Endometrium (tissue), 2 donors: Measurements from ENCODE around the gene SLC25A5.
"Not testable (repeated sequence)": the region's sequence is repeated elsewhere in the genome, so short reads cannot be mapped to it uniquely, and the experiment has no call there.

Experiments
- FAIRE-seq: peaks from 2 replicates; lab custom pipeline; 2012; peaks lifted over from hg19 to GRCh38; lab: Jason Lieb, UNC
- donor health status: control.
- donor health status: control.

SLC25A5 gene

DNA sequence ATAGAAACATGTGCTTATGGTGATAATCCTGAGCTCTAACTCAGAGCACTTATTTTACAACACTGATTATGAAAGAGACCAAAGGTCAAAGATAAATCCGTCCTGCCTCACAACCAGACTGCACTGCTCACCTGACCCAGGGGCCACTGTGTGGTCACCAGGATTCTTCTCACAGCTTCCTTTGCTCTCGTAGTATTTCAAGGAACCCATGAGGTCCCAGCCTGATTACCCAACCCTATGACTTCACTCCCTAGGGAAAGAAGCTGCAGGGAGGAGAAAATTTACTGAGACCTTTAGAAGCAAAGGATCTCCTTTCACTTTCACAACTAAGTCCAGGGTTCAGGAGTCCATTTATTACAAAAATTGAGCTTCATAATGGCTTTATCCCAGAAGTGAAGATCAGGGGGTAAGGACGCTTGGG, 9.6 kb downstream of the SLC25A5 start:
- FAIRE-seq: no peak

DNA sequence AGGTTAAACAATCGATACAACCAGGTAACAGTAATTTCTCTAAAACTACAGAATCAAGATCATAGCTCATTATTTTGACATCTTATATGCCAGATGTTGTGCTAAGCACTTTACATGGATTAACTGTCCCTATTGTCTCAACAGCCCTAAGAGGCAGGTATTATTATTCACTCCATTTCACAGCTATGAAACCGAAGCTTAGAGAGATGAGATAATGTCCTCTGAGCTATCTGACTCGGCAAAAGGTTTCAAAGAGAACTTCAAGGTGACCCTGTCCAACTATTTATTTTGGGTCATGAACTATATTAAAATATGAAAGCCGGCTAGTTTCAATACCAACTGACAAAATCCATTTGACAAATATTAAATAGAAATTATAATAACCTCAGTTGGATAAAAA, 10.3 kb downstream of the SLC25A5 start:
- no peak for FAIRE-seq

DNA sequence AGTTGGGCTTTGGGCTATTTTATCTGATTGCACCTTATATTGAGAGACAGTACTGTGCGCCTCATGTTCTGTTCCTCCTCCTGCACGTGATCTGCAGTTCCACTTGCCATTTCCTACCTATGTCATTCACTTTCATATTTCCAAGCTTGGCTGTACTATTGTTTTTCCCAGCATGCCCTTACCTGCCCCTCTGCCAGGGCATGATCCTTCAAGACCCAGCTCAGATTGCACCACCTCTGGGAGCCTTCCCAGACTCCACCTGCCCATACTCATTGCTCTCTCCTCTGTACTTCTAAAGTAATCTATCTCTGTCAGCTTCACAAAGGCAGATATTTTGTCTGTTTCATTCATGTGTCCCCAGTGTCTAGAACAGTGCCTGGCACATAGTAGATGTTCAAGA, 11.6 kb downstream of the SLC25A5 start:
- no peak for FAIRE-seq

DNA sequence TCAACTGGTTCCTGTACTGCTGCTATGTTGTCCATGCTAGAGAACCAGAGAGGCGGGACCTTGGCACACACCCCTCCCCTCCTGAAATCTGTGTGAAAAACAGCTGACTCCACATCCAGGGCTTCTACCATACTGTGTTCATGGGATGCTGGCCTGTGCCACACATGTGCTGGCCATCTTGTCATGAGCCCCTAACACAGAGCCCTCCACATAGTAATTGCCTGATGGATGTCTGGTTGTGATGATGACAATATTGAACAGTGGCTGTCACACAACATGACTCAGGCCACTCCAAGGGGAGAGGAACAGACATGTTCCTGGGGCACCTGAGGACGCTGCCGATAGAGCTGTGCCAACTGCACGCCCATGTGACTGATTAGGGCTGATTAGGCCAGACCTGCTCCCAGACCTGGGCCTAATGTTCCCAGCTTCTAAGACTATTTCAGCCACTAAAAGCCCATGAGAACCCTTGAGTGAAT, 13.1 kb downstream of the SLC25A5 start:
- FAIRE-seq: no peak

DNA sequence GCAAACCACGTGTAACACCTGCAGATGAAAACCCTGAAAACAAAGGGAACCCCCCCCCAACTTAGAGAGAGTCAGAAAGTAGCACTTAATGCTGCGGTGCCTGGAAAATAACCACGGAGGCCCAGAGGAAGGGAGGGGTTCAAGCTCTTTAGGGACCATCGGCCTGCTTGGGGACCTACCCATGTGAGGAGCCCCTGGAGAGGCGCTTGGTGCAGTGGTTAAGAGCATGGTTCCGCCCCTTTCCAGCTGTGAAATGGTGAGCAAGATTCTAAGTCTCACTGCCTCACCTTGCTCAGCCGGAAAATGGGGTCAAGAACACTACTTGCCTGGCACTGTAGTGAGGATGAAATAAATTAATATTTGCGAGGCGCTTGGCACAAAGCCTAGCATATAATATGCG, 13.8 kb downstream of the SLC25A5 start:
- FAIRE-seq: no peak

DNA sequence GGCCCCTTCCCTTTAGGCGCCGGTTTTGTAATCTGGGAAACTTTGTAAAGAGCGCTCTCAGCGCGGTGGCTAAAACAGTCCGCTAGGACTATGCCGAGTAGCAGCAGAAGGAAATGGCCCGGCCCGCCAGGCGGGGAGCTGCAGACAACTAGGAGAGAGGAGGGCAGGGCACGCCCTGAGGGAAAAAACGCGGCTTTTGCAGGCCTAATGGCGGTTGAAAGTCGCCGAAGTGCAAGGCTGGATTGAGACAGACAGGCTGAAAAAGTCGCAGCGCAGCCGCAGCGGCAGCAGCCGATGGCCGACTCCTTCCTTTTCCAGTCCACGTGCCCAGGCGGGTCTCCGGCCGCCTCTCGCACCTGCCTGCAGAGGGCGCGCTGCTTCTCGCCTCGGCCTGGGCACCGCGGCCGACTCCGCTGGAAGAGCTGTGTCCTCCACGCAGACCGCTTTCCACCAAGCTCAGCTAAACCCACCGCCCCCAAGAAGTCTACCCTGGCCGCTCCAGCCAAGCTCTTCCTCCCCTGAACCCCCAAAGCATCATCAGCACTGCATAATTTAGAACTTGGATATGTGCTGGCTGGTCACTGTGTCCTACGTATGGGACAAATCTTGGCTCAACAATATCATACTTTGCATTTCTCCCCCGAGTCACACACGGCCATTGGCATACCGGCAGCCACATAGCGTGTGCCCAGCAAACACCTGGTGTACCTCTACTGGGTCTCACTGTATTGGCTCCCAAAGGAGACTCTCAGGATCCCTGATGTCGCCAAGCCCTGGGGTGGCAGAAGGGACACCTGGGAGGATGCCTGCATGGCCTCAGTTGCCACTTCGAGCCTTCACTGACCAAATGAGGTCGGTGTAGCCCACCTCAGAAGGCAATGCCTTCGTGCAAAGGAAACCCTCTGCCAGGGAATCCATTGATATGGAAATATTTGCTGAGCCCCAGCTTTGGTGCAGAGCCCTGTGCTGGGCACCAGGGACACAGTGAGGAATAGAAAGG, 14.5 kb downstream of the SLC25A5 start:
- no peak for FAIRE-seq

DNA sequence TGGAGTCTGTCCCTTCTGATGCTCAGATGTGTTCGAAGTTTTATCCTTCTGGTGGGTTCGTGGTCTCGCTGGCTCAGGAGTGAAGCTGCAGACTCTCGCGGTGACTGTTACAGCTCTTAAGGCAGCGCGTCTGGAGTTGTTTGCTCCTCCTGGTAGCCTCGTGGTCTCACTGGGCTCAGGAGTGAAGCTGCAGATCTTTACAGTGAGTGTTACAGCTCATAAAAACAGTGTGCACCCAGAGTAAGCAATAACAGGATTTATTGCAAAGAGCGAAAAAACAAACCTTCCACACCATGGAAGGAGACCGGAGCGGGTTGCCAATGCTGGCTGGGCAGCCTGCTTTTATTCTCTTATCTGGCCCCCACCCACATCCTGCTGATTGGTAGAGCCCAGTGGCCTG, 18.5 kb downstream of the SLC25A5 start:
- FAIRE-seq: no peak

DNA sequence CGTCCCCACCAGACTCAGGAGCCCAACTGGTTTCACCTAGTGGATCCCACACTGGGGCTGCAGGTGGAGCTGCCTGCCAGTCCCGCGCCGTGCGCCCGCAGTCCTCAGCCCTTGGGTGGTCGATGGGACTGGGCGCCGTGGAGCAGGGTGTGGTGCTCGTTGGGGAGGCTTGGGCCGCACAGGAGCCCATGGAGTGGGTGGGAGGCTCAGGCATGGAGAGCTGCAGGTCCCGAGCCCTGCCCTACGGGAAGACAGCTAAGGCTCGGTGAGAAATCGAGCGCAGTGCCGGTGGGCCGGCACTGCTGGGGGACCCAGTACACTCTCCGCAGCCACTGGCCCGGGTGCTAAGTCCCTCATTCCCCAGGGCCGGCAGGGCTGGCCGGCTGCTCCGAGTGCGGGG, 19.5 kb downstream of the SLC25A5 start:
- FAIRE-seq: not testable (repeated sequence)

DNA sequence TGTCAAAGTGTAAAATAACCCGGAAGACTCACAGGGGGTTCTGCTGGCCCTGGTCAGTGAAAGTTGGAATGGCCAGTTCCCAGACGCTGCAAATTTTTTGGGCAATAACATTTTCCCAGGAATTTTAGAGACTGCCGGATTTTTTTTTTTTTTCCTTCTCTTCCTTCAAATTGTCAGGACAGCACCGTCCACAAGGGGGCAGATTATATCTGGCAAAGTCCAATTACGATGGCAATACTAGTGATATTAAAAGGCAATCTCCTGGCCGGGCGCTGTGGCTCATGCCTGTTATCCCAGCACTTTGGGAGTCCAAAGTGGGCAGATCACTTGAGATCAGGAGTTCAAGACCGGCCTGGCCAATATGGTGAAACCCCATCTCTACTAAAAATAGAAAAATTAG, 20.5 kb downstream of the SLC25A5 start:
- FAIRE-seq: no peak

DNA sequence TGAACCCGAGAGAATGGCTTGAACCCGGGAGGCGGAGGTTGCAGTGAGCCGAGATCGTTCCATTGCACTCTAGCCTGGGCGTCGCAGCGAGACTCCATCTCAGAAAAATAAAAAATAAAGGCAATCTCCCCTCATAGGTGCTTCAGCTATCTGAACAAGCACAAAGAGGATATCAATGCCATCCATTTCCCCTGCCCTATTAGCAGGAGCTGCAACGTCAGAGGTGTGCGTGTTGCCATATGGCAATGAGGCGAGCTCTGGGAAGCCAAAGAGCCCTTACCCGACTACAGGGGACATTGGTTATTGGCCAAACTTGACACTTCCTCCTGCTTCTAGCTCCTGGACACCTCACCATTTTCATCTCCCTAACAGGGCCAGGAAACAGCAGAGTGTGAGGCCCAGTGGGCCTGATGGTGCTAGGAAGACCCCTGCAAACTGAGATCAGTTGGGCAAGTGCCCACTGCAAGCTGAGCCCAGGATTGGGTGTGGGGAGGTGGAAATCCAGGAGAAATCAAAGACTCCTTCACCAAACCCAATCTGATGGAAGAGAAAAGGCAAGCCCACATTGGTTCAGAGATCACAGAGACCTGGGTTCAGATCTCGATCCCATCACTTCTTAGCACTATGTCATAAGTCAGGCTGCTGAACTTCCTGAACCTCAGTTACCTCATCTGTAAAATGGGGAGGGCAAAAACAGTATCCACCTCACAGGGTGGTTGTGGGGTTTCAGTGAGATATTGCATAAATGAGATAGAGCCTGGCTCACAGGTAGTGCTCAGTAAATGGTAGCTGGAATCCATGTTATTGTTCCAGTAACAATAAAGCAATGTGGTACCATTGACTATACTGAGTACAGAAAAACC, 21.2 kb downstream of the SLC25A5 start:
- FAIRE-seq: no peak

DNA sequence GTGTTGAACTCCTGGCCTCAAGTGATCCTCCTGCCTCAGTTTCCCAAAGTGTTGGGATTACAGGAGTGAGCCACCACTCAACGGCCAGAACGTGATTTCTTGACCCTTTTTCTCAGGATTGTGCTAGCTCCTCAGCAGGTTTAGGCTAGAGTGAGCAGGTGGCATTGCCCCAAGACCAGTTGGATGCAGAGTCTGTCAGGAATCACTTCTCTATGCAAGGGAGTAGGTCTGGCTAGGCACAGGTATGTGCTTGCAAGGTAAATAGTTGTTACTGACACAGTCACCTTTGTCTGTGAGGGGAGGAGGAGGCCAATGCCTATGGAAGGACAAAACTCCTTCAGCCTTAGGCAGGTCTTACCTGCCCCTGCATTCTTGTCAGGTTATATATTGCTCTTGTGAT, 24.2 kb downstream of the SLC25A5 start:
- no peak for FAIRE-seq

DNA sequence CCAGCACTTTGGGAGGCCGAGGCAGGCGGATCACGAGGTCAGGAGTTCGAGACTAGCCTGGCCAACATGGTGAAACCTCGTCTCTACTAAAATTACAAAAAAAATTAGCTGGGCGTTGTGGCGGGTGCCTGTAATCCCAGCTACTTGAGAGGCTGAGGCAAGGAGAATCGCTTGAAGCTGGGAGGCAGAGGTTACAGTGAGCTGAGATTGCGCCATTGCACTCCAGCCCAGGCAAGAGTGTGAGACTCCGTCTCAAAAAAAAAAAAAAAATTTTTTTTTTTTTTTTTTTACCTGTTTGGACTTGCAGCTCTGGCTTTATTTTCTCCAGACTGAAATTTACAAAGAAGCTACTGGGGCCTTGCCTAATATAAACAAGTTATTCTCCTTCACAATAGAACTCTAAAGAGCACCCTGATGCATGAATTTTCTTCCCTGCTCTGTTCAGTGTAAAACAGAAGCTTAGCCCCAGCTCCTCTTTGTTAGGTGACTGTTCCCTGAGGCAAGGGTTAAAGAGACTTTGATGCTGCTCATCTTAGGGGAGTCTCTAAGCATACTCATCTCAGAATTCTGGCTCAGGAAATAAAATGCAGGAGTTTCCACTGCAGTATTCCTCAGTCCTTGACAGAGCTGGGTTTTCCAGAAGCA, 25.7 kb downstream of the SLC25A5 start:
- FAIRE-seq: not testable (repeated sequence)

DNA sequence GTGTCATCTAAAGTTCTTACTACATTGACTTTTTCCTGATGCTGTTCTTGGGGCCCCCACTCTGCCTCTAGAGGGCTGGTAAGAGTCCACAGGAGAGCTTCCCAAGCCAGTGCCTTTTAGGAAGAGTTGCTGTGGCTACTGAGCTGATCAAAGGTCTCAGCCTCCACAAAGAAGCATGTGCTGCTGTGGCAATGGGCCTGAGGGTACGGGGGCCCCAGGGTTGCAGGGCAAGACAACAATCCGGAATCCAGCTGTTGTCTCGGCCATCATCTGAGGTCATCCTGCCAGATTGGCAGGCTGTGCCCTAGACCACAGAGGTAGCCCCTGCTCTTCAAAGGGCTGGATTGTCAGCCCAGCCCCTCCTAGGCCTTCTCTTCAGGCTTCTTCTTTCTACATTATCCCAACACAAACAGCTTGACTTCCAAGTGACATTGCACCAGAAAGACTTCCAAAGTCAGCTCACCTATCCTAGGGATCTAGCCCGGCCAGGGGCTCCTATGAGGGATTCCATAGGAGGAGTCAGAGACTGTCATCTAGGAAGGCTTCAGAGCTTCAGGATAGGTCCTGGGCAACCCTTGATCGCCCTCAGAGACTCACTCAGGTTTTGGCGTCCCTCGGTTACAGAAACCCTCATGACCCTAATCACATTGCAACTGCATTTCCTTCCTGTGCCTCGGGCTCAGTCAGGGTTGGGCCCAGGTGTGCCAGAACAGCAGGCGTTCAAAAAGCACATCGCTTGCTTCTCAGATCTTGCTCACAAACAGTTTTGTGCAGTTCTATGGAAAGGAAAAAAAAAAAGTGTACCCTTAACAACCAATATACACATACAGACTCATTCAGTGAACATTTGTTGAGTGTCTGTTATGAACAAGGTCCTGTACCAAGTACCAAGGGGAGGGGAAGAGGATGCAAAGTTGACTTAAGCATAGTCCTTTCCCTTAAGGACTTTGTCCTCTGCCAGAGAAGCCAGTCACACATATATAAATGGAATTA, 27.8 kb downstream of the SLC25A5 start:
- FAIRE-seq: no peak

DNA sequence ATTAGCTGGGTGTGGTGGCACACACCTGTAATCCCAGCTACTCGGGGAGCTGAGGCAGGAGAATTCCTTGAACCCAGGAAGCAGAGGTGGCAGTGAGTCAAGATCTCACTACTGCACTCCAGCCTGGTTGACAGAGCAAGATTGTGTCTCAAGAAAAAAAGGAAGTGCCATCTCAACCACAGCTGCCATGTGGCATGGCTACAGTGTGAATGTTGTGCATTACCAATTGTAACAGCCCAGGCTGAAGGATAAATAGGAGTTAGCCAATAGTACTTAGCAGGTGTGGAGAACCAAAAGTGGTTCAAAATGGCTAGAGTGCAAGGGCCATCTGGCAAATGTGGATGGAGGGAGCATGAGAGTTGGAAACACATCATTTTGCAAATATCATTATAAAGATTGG, 28.9 kb downstream of the SLC25A5 start:
- FAIRE-seq: no peak

DNA sequence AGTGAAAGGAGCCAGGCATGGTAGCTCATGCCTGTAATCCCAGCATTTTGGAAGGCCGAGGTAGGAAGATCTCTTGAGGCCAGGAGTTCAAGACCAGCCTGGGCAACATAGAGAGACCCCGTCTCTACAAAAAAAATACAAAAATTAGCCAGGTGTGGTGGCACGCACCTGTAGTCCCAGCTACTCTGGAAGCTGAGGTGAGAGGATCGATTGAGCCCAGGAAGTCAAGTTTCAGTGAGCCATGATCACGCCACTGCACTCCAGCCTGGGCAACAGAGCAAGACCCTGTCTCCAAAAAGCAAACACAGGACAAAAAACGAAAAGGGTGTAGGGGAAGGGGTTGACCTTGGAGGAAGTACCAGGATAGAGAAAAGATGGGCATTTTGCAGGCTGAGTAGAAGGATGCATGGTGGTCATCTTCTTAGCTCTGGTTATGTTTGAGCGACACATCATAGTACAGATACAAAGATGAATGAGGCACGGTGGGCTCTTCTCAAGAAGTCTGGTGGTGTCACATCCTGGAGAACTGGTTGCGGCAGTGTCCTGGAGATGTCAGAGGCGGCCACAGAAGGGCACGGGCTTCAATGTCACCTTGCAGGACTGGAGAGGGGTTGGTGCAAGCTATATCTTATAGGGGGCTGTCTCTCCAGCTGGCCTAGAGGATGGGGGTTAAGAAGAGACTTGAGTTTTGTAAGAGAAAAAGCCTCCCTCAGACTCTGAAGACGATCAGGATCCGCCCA, 32.0 kb downstream of the SLC25A5 start:
- FAIRE-seq: no peak

DNA sequence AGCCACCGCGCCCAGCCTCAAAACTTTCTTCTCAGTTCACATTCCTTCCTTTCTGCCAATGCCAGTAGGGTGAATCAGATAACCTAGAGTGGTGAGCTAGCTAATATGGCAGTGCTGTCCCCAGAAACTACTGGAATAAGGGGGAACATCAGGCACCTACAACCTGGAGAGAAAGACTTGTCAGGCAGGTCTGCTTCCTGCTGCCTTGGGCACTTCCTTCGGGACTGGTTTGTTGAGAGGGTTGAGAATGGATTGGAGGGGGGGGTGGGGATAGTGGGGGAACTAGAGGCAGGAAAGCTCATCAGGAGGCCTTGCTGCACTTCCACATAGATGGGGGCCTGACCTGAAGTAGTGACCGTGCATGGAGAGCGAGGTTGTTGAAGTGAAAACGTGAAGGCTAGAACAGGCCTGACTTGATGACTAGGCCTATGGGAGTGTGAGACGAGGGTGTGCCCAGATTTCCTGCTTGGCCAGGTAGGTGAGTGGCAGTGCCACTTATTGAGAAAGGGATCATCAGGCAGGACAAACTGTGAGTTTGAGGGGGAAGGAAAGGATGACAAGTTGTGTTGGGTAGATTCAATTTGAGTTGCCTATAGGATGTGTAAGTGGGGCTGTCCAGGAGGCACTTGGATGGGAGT, 33.4 kb downstream of the SLC25A5 start:
- no peak for FAIRE-seq

DNA sequence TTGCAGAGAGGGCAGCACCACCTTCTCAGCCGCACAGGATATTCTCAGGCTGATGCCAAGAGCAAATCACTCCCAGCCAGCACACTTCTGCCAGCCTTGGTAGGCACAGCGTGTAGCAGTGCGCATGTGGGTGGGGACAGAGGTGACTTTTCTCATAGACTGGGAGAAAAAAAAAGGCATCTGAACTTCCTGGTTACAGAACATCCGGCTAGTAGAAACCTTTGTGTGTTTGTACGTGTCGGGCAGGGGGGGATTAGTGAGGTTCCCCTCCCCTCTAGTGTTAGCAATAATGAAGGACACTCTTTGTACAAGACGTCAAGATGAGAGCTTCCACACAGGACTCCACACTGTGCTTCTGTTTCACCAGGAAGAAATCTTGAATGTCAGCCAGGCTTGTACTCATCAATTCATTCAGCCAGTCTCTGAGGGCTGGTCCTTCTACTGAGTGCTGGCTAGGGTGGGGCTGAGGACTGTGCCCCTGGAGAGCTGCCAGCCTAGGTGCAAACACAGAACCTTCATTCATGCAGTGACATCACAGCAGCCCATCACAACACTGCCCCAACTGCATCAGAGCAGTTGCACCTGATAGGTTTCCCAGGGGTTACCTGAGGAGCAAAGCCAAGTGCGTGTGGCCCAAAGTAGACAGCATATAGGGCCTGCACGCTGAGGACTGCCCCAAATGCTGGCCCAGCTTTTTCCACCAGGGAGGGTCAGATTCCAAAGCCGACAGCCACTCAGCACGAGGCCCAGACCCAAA, 34.7 kb downstream of the SLC25A5 start:
- FAIRE-seq: no peak

DNA sequence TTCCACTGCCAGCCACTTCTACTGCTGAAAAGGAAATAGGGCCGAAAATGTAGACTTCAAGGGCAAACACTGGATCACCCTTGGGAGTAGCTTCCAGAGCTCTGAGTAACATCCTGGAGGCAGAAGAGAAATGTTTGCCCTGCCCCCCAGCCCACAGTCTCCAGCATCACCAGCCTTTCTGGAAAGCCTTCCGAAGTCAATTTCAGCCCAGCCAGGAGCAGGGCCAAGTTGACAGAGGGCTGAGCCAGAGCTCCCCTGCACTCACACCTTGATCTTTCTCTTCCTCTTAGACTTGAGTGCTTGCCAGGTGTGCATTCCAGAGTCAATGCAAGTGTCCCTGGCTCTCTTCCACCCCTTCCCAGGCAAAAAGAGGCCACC, 35.2 kb downstream of the SLC25A5 start:
- FAIRE-seq: no peak

DNA sequence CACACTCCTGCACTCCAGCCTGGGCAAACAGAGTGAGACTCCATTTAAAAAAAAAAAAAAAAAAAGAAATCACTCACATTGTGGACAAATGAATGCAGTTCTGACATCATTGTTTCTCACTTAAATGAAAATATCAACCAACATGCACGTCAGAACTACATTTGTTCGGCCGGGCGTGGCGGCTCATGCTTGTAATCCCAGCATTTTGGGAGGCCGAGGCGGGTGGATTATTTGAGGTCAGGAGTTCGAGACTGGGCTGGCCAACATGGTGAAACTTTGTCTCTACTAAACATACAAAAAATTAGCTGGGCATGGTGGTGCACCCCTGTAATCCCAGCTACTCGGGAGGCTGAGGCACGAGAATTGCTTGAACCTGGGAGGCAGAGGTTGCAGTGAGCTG, 36.9 kb downstream of the SLC25A5 start:
- FAIRE-seq: not testable (repeated sequence)
